ENCODE data around the gene APEX1.
"Not testable (repeated sequence)": the region's sequence is repeated elsewhere in the genome, so short reads cannot be mapped to it uniquely, and the experiment has no call there.

Gene APEX1

DNA sequence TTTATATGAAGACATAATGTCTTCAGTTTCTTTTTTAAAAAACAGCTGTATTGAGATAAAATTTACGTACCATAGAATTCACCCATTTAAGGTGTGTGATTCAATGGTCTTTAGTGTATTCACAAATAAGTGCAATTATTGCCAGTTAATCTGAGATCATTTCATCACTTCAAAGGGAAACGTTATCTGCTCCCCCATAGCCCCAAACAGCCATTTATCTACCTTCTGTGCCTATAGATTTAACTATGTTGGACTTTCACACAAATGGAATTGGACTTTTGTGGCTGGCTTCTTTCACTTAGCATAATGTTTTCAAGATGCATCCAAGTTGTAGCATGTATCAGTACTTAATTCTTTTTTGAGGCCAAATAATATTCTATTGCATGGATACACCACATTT is 23.9 kb downstream of the APEX1 start:
- no peak for DNase-seq

DNA sequence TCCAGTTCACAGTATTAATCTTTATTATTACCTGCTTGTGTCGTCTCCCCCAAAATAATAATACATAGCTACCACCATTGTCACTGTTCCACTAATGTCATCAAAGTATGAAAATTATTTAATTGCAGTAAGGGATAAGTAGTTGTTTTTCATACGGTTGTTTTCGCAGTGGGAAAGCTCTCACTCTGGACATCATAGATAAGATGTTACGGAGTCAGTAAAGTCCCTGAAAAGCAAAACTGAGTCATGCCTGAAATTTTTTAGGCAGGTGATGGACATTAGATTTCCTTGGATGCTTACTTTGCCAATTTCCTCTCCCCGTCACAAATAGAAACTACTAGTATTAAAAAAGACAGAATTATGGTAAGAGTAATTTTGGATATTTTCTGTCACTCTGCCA is 27.4 kb downstream of the APEX1 start:
- DNase-seq = no peak

DNA sequence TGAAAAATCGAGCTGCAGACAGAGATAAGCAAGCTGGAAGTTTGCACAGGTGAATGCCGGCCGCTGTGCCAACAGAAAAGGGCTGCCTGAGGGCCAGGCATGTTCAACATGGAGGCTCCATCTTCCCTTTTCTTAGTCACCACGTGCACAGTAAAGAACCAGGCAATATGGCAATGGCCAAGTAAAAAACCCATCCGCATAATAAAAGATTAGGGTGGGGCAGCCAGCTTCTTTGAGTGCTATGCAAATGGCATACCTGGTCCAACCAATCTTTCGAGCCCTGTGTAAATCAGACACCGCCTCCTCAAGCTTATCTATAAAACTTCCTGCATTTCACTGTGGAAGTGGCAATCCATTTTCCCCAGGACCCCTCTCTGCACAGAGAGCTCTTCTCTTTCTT is 30.9 kb downstream of the APEX1 start:
- no peak for DNase-seq

DNA sequence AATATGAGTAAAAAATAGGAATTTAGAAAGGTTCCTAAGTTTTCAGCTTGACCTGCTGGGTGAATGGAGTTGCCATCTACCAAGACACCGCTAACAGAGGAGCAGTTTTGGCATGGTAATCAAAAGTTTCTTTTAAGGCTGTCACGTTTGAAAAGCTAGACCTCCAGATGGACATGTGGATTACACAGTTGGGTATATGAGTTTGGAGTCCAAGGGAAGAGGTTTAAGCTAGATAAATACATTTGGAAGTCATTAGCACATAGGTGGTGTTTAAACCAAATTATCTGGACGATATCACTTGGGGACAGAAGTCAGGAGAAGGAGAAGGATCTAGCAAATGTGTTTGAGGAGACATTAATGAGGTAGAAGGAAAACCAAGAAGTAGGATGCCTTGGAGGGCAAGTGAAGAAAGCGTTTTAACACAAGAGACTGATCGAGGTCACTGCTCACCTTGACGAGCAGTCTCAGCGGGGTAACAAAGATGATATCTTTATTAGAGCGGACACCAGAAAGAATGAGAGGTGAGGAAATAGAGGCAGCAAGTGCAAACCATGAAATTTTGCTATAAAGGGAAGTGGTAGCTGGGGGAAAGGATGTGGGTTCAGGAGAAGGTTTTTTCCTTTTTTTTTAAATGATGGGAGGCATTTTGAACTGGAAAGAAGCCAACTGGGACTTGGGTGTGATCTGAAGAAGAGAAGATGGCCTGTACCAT is 31.8 kb downstream of the APEX1 start:
- no peak for DNase-seq

DNA sequence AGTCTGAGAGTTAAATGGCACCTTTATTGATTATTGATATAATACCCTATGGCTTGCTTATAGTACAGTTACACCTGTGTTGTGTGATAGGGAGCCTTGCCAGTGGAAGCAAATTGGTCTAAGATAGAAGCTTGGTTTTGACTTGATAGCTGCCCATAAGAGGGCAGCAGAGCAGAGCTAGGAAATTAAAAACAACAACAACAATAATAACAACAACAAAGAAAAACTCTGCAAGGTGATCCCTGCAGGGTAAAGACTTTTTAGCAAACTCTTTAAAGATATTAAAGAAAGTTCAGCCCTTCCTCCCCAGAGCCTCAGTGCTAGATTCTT is 32.3 kb downstream of the APEX1 start:
- no peak for DNase-seq

DNA sequence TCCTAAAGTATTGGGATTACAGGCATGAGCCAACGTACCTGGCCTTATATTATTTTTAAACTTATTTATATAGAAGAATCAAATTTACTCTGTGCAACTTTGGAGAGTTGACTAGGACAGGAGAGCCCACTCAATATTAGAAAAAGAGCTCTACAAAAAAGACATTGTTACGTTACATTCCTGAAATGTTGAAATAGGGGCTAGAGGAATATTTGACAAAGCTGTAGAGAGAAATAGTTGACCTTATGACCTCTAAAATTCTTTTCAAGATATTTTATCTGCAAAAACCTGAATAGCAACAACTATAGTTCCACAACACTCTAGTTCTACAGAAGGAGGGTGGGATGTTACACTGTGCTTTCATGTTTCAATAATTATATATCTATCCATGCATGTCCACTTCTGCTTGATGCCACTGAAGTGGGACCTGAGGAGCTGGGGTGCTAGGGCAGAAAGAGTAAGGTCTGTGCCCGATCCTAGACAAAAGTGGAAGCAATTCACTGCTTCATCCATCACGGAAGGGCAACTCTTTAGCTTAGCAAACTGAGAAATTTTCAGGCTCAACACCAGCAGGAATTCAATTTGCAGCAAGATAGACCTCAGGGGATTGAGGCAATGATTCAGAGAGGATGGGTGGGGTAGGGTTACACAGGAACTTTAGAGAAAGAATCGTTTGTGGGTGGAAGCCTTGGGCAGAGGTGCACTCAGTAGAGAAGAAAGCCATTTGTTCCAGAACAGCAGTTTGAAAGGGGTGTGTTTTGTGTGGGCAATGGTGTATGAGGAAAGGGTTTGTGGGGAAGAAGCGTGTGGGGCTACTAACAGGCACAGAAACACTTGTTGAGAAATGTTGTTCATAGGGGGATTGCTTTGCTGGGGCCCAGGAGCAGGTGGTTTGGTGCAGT is 34.3 kb downstream of the APEX1 start:
- peak in 1 of 2 donors; percentile 11 for DNase-seq

DNA sequence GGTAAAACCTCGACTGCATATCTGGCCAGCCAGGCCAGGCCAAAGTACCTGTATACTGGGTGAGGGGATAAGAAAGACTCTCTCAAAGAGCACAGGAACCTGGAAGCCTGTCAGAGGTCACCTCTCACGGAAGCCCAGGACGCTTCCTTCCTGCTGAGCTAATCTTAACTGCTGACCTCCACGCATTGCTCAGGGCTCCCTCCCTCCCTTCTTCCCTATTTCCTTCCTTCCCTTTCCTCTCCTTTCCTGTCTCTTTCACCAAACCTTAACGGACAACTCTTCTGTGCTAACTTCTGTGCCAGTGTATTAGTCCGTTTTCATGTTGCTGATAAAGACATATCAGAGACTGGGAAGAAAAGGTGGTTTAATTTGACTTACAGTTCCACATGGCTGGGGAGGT is 35.5 kb downstream of the APEX1 start:
- no peak for DNase-seq

DNA sequence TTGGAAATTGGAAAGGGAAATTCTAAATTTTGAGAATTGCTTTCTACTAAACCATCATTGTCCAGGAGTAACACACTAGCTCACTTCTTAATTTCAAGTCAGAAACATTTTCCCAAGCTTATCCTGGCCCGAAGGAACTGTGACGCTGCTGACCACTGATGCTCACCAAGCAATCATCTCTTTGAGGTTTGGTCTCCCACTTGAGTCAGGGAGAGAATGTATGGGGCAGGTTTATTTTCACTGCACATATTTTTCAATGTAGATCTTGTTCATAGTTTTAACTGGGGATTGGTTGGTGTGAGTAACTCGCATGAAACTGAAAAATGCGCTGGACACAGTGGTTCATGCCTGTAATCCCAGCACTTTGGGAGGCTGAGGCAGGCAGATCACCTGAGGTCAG is 37.5 kb downstream of the APEX1 start:
- DNase-seq = no peak

DNA sequence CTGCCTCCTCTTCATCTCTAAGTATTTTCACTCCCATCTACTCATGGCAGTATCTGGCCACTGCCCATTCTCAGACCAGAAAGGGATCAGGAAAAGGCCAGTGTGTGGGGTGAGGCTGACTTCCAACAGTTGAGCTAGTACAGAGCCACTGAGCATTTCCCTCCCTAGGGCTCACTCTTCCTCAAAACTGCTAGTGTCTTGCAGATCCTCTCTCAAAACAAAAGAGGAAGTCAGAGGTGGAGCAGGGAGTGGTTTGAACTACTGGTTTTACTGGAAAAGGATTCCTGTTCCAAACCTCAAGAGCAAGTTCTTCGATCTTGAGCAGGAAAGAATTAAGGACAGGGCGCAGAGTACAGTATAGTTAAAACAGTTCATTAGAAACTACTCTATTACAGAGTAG is 38.6 kb downstream of the APEX1 start:
- no peak for DNase-seq

DNA sequence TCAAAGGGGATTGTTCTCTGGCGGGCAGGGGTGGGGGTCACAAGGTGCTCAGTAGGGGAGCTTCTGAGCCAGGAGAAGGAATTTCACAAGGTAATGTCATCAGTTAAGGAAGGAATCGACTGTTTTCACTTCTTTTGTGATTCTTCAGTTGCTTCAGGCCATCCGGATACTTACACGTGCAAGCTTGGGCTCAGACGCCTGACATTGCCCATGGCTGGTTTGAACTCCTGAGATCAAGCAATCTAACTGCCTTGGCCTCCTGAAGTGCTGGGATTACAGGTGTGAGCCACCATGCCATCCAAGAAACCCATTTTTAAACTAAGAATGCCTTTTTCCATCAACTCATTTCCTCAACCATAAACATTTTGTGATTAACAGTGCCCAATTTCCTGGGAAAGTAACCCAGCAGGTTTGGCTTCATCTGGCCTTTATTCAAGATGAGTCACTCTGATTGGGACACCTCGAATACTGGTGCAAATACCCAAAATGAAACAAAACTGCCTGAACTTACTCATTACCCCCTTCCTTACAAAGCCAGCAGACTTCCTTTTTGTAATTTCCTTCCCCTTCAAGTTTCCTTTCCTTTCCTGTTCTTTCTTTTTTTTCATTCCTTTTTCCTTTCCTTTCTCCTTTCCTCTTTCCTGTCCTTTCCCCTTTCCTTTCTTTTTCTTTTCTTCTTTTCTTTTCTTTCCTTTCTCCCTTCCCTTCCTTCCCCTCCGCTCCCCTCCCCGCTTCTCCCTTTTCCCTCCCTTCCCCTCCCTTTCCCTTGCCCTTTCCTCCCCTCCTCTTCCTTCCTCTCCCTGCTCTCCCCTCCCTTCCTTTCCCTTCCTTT is 40.1 kb downstream of the APEX1 start:
- DNase-seq = no peak

DNA sequence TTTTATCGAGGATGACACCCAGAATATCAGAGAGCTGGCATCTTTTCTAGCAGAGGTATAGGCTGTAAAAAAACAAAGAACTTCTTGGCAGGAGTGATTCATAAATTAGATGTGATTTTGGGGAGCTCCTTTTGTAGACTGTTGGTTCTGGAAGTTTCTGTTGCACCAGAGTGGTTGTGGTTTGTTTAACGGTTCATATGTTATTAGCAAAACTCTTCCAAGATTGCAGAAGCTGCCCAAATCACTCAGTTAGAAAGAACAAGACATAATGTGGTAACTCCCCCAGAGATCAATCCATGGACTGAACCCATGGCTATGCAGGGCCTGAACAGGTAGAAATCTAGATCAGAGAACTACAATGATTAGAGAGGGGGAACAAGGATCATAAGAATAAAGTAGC is 43.6 kb downstream of the APEX1 start:
- no peak for DNase-seq

DNA sequence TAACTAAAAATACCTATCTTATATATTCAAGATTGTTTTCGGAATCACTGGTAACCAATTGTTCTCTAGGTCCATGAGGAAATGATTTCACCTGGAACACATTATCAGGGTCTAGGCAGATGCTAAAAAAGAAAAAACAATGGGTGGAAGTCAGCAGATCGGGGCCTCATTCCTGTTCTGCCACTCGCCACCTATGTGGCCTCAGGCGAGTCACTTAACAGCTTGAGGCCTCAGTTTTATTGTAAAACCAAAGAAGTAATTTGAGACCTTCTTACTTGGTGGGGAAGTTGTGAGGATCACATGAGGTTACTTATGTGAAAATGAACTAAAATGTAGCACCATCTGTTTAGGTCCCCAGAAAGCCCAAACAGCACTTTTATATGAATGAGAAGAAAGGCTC is 44.1 kb downstream of the APEX1 start:
- no peak for DNase-seq

DNA sequence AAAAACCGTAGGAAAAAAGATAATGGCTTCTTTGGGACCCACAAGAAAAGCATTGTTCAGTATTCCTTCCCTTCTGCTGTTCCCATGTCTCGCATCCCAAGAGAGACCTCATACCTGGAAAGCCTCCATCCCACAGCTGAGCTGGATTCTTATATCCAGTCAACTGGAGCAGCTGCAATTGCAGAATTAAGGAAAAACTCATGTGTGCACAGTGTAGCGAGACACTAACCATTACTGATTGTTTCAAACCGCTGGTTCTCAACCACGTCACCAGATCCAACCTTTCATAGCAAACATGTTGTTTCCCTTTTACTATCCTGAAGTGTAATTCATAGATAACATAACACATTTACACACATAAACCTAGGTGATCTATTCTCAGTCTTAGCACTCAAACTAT is 44.9 kb downstream of the APEX1 start:
- DNase-seq = no peak

DNA sequence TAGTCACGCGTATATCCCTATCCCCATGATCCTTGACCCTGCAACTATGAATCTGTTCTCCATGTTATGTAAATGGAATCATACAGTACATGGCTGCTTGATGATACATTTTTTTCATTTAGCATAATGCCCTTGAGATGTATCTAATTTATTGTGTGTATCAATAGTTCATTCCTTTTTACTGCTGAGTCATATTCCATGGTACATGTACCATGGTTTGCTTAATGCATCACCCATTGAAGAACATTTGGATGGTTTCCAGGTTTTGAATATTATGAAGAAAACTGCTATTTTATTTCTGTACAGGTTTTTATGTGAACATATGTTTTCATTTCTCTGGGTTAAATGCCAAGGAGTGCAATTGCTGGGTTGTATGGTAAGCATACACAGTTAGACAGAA is 46.3 kb downstream of the APEX1 start:
- no peak for DNase-seq

DNA sequence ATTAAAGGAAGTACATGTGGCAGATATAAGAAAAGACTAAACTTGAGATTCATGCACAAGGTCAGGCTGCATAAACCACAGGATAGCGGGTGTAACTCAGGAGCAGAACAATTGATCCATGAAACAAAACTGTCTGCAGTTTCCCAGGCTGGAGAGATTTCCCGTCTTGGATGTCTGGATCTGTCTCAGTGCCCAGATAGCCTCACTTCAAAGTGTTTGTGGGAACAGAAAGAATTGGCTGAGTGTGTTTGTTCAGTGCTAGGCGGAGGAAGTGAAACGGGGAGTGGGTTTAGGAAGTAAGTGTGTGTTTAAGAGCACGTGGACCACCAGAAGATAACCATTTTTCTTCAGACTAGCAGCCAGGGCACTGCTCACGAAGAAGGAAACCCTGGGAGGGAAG is 48.9 kb downstream of the APEX1 start:
- no peak for DNase-seq

DNA sequence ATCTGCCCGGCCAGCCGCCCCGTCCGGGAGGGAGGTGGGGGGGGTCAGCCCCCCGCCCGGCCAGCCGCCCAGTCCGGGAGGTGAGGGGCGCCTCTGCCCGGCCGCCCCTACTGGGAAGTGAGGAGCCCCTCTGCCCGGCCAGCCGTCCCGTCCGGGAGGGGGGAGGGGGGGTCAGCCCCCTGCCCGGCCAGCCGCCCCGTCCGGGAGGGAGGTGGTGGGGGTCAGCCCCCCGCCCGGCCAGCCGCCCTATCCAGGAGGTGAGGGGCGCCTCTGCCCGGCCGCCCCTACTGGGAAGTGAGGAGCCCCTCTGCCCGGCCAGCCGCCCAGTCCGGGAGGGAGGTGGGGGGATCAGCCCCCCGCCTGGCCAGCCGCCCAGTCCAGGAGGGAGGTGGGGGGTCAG is 51.2 kb downstream of the APEX1 start:
- not testable (repeated sequence) for DNase-seq

DNA sequence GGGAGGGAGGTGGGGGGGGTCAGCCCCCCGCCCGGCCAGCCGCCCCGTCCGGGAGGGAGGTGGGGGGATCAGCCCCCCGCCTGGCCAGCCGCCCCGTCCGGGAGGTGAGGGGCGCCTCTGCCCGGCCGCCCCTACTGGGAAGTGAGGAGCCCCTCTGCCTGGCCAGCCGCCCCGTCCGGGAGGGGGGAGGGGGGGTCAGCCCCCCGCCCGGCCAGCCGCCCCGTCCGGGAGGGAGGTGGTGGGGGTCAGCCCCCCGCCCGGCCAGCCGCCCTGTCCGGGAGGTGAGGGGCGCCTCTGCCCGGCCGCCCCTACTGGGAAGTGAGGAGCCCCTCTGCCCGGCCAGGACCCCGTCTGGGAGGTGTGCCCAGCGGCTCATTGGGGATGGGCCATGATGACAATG is 51.7 kb downstream of the APEX1 start:
- DNase-seq = not testable (repeated sequence)

All from CD4-positive, alpha-beta T cell treated with Interferon alpha-2 for 1 hour (primary cell).